Fibroblast of villous mesenchyme (primary cell): ENCODE data around the gene SBF2. TPM values are rescaled to one million over a fixed set of nuclear protein-coding genes. Genes with fewer than 3 reads are reported as not detected.

Experiments used
- DNase-seq: peaks from one replicate; pipeline ENCODE4 v3.0.0-alpha.2; 2010; ENCODE audit warnings: low read depth
- H3K4me3 ChIP-seq: 2 replicates; pipeline ENCODE4 v1.5.1; 2011; ENCODE audit warnings: low read depth, mild to moderate bottlenecking, low read length
- CTCF ChIP-seq: IDR thresholded peaks from 2 replicates; pipeline ENCODE4 v1.5.1; 2012; ENCODE audit warnings: low read depth, mild to moderate bottlenecking, low read length; ENCODE audit not compliant: insufficient read depth
- total RNA-seq: library from RNA; depleted of rRNA; stranded (reverse); fragments of >200 nt; gene quantifications from 2 replicates; pipeline ENCODE4 v1.2.3, GENCODE V29; 2012

The SBF2 gene
- total RNA-seq = 35.0 and 41.6 TPM in 2 replicates

DNA sequence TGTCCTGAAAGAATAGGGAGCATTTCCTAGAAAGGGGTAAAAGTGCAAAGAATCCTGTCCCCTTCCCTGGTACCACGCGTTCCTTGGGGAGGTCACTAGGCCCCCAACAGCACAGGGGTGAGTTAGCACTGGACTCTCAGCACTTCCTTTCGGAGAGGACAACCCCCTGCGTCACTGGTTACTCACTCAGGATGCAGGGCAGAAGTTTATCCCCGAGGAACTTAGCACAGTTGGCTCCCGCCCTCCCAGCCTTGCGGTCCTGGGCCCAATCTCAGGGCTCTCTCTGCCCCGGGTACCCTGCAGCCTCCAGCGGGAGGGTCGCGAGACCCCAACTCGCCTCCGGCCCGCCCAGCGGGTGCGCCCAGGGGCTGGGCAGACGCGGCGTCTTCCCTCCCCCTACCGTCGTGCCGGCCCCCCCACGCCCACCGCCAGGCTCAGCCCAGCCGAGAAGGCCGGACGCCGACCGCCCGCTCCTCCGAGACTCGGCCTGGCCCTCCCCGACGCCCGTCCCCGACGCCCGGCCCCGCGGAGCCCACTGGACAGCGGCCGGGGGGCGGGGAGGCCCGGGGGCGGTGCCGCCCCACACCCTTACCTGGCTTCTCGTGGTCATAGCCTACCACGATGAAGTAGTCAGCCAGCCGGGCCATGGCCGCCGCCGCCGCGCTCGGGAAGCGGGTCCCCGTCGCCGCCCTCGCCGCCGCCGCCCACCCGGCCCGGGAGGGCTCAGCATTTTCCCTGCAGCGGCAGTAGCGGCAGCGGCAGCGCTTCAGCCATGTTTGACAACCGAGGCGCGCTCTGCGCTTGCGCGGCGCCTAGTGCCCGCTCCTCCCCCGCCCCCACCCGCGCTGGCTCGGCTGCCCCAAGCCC, at the start of gene SBF2:
Gene SBF2 (minus strand): TSS at position 797 of the 867 bp plus-strand sequence. CDS start 150 bp downstream, at position 647.
- peak within 1 kb of the TSS; percentile 77 for H3K4me3 ChIP-seq
- DNase-seq = peak; percentile 95
- TF ChIP-seq CTCF = no peak

DNA sequence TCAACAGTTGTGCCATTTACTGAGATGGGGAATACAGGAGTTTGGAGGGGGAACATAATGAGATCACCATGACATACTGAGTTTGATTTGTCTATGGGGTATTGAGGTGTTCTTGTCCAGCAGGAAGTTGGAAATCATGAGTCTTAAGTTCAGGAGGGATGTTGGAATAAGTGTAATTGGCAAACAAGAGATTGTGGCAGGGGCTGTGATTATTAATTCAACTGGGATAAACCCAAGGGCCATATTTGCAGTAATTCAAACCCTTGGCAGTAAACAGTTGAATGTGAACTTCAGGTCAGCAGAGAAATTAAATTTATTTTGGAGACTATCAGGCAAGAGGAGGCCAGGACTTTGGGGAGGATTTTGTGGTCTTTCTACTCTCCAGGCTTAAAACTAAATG, 44.3 kb upstream of the SBF2 start:
- no peak overlapping the region for H3K4me3 ChIP-seq
- DNase-seq = no peak
- no peak for TF ChIP-seq CTCF

GRCh38 chr11:10333490-10333889, 39.5 kb upstream of the SBF2 start:
- H3K4me3 ChIP-seq = no peak overlapping the region
- no peak for TF ChIP-seq CTCF
- DNase-seq = no peak

DNA sequence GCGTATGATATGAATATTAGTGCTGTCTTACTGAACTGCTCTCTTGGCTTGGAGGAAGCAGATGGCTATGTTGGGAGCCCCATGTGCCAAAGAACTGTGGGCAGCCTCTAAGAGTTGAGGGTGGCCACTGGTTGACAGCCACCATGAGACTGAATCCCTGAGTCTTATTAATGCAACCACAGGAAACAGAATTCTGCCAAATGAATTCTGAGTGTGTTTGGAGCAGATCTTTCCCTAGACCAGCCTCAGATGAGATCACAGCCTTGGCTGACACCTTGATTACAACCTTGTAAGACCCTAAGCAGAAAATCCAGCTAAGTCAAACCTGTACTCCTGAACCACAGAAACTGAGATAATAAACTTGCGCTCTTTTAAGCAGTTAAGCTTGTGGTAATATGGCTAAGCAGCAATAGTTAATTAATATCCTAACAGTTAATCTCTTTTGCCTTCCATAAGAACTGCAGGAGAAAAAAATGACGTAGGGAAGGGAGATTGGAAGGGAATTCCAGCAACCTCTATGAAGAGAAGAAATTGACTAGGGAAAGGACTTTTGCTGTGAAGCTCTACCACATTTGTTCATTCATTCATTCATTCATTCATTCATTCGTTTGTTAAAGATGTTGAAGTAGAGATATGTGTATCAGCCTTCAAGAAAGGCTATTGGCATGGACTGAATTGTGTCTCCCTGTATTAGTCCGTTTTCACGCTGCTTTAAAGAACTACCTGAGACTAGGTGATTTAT, 37.7 kb upstream of the SBF2 start:
- H3K4me3 ChIP-seq = no peak overlapping the region
- DNase-seq = no peak
- TF ChIP-seq CTCF = no peak

- H3K4me3 ChIP-seq = no peak overlapping the region
- TF ChIP-seq CTCF = no peak
- DNase-seq = peak; percentile 79
These were observed 35.9 kb upstream of the SBF2 start for GRCh38 chr11:10329935-10330334.

- no peak overlapping the region for H3K4me3 ChIP-seq
- no peak for DNase-seq
- TF ChIP-seq CTCF = no peak
These were observed 35.3 kb upstream of the SBF2 start for GRCh38 chr11:10329356-10329755.
